ENCODE measurements around the gene XG.

XG gene

DNA sequence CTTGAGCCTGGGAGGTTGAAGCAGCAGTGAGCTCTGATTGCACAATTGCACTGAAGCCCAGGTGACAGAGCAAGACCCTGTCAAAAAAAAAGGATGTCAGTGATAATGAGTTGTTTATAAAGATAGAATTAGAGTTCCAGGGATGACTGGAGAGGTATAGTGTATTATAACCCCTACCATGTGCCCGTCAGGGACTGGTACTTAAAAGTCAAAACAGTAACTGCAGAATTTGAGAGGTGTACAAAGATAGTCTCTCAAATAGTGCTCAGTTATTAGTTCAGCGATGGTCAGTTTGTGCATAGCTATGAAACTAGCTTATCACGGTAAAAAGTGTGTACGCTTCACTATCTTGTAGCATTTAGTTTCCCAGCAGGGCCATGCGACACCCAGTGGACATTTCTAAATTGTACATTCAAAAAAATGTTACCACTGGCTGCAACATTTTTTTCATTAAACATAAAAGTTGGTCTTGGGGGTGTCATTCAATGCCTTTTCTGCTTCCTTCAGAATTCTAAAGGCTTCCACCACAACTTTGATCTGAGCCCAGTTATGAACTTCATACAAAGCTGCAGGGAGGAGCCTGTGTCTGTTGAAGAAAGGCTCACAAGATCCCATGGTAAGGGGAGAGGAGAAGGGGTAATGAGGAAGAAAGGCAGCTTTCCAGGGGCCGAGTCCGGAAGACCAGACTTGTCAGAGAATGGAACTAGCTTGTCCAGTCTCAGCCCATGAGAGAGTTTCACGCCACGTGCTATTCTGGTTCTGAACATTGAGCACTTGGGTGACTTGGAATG lies 67.7 kb downstream of the XG start:
- peak; percentile 18 for DNase-seq (ENCODE audit: low spot score)

GRCh38 chrX:2820136-2820771 lies 68.4 kb downstream of the XG start:
- DNase-seq (ENCODE audit: low spot score), result no peak

DNA sequence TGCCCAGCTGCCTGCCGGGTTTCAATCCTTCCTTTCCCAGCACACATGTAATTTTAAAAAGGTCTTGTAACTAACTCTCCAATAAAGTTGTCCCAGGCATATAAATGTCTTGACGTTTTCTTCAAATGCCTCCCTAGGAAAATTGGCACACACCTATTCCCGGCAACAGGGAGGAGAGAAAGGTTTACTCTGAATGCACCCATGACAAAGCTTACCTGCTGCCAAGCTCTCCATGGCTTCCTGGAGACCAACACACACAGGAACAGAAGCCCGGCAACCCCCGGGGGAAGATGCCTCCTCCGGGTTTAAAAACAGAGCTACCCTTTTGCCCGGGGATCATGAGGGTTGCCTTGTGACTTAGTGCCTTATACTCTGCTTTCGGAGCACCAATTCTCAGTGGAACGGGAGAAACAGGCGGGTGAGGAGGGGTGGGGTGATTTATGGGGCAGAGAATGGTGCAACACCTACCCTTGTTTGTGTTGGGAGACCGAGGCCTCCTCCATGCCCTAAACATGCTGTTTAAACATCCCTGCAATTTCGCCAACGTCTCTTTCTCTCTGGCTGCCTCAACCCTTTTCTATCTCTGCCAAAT lies 72.1 kb downstream of the XG start:
- no peak for DNase-seq (ENCODE audit: low spot score)

- no peak for DNase-seq (ENCODE audit: low spot score)
Observed at GRCh38 chrX:2824886-2825285, 73.0 kb downstream of the XG start.

- no peak for DNase-seq (ENCODE audit: low spot score)
Observed at GRCh38 chrX:2828344-2828958, 76.6 kb downstream of the XG start, which contains the start of gene GYG2. GYG2 (plus strand) TSS chrX:2828930; CDS start chrX:2830189, 1,259 bp downstream.

DNA sequence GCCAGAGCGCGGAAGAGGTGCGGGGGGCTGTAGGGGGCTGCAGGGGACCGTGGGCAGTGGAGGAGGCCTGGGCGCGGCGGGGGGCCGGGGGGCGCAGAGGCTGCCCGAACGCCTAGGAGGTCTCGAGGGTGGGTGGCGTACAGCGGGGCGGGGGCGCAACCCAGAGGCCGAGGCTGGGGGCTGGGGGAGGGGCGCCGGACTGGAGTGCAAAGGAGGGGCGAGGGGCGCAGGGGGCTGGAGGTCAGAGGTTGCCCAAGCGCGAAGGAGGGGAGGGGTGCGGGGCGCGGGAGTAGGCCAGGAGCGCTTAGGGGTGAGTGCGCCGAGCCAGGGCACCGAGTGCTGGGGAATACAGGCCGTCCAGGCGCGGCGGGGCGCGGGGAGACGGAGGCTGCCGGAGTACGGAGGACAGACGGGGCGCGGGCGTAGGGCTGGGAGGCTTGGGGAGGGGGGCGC lies 77.1 kb downstream of the XG start:
- no peak for DNase-seq (ENCODE audit: low spot score)

- DNase-seq (ENCODE audit: low spot score), result no peak
Observed at GRCh38 chrX:2829469-2830246, 77.8 kb downstream of the XG start.

DNA sequence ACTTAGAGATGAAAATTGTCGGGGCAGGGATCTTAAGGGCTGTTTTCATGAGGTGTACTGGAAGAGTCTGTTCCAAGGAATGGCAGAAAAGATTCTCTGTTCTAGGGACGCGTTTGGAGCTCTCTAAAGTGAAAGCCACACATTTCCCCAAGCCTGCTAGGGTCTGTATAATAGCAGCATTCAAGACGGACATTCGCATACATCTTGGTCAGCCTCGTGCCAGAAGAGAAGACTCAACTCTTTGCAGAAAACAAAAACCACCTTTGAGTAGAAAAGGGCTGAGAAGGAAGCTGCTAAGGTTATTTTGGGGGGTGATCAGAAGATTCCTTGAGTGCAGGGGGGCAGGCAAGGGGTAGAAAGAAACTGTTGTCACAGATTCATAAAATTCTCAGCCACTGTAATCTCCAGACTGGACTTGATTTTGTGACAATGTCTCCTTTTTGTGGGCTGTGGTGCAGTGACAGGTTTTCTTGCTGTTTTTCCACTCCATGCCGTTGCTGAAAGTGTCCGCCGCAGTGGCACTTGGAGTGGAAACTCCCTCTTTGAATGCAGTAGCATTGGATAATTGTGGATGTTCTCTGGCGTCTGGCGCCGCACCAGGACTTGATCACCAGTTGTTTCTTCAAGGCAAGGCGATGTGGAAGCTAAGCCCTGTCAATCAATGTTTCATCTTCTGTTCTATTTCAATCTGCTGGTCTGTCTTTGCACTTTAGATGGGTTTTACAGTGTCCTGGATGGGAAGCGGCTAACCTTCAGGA lies 79.8 kb downstream of the XG start:
- DNase-seq (ENCODE audit: low spot score), result no peak

- no peak for DNase-seq (ENCODE audit: low spot score)
Observed at GRCh38 chrX:2837961-2838360, 86.1 kb downstream of the XG start.

GRCh38 chrX:2840961-2841360 lies 89.1 kb downstream of the XG start:
- no peak for DNase-seq (ENCODE audit: low spot score)

DNA sequence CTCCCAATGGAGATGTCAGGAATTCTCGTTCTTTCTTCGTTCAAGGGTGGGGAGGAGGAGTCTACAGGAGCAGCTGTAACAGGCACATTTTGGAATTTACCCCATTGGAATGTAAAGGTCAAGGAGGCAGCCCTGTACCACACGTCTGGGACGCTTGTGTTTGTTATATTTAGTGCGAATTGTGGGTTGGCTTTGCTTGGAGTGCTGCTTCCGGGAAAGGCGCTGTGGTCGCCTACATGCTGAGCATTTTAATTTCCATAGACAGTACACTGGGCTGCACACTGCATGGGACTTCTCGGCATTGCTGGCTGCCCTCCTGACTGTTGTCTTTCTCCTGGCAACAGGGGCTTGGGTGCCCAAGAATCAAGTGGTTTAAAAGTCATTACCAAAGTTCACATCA lies 89.7 kb downstream of the XG start:
- no peak for DNase-seq (ENCODE audit: low spot score)

GRCh38 chrX:2846992-2847391 lies 95.2 kb downstream of the XG start:
- DNase-seq (ENCODE audit: low spot score), result no peak

DNA sequence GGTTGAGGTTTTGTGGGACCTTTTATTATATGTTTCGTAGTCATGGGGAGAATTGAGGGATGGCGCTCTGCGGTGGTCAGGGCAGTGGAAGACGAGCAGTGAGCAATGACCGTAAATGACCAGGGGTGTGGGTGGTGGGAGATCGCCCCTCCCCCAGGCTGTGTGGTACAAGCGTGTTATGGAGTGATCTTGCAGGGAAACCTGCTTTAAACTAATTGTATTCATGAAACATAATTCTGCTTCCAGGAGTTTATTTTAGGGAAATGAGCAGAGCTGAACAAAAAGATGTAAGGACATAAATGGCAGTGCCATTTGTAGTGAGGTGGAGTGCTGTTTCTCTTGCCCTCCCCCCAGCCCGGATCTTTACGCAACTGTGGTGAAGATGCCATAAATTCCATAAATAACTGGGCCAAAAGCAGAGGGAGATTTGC lies 97.0 kb downstream of the XG start:
- no peak for DNase-seq (ENCODE audit: low spot score)

DNA sequence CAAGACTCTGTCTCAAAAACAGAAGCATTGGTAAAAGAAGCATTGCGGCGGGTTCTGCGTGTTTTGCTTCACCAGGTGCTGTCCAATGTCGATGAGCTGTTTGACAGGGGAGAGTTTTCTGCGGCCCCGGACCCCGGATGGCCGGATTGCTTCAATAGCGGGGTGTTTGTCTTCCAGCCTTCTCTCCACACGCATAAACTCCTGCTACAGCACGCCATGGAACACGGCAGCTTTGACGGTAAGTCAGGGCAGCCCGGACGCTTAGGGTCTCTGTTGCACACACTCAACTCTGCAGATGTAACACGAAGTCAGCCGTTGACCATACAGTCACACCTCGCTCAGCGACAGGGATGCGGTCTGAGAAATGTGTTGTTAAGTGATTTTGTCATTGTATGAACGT lies 103.1 kb downstream of the XG start:
- no peak for DNase-seq (ENCODE audit: low spot score)

- DNase-seq (ENCODE audit: low spot score), result no peak
Observed at GRCh38 chrX:2855761-2856160, 103.9 kb downstream of the XG start.

GRCh38 chrX:2857566-2857965 lies 105.7 kb downstream of the XG start:
- DNase-seq (ENCODE audit: low spot score), result no peak

GRCh38 chrX:2859197-2859797 lies 107.5 kb downstream of the XG start:
- no peak for DNase-seq (ENCODE audit: low spot score)

DNA sequence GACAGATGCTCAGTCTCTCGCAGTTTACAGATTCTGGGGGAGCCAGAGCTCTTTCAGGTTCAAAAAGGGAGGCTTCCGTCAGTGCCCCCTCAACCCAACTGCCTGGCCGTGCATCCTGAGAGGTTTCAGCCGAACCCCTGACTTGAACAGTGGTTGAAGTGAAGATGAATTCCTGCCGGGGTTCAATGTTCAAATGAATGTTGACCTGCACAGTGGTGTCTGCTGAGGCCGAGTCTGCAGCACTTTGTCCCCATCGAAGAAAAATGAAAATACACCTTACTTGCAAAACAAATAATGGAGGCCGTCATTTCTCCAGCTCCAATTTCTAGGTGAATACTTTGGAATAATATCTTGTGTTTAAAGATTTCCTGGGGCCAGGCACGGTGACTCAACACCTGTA lies 110.6 kb downstream of the XG start:
- DNase-seq (ENCODE audit: low spot score), result no peak

GRCh38 chrX:2863646-2864045 lies 111.8 kb downstream of the XG start:
- no peak for DNase-seq (ENCODE audit: low spot score)
